ENCODE data around the gene MPP1. TPM values are rescaled to one million over a fixed set of nuclear protein-coding genes. Genes with fewer than 3 reads are reported as not detected.
"Not testable (repeated sequence)": the region's sequence is repeated elsewhere in the genome, so short reads cannot be mapped to it uniquely, and the experiment has no call there.

Gene MPP1
- 30.0 TPM for total RNA-seq
- long read RNA-seq, transcript MPP1-202 (12 exons, 2,042 nt) = major isoform, 32 of 40 reads
- long read RNA-seq, partial matches to known transcripts = 6 of 40 reads
- long read RNA-seq, other reads (novel, unspliced or antisense) = 2 of 40 reads

GRCh38 chrX:154804957-154805695 is at the start of gene MPP1:
MPP1 (minus strand) TSS chrX:154805485; CDS start chrX:154805373, 112 bp downstream.
- peak; percentile 91 for DNase-seq (ENCODE audit: low spot score)
- intact Hi-C loops (cut with DNase I) = loop anchor here (5.0 kb wide), 1 partner anchor 43 kb away; the partner anchor contains the start of gene DKC1

- DNase-seq (ENCODE audit: low spot score) = no peak
- intact Hi-C loops (cut with DNase I) = no loop called here
These were observed 45.8 kb upstream of the MPP1 start for GRCh38 chrX:154850957-154851611.

GRCh38 chrX:154840856-154841255 is 35.6 kb upstream of the MPP1 start:
- intact Hi-C loops (cut with DNase I) = no loop called here
- no peak for DNase-seq (ENCODE audit: low spot score)

GRCh38 chrX:154836163-154836562 is 30.9 kb upstream of the MPP1 start:
- no peak for DNase-seq (ENCODE audit: low spot score)
- intact Hi-C loops (cut with DNase I) = no loop called here

GRCh38 chrX:154834562-154834961 is 29.3 kb upstream of the MPP1 start, which contains the start of gene SMIM9:
SMIM9 (minus strand) TSS chrX:154834662; CDS start chrX:154830856, 3,806 bp downstream.
- intact Hi-C loops (cut with DNase I) = no loop called here
- DNase-seq (ENCODE audit: low spot score) = no peak

- no peak for DNase-seq (ENCODE audit: low spot score)
- intact Hi-C loops (cut with DNase I) = no loop called here
These were observed 28.5 kb upstream of the MPP1 start for GRCh38 chrX:154833746-154834274.

- intact Hi-C loops (cut with DNase I) = no loop called here
- DNase-seq (ENCODE audit: low spot score) = no peak
These were observed 24.7 kb upstream of the MPP1 start for GRCh38 chrX:154829926-154830442.

- intact Hi-C loops (cut with DNase I) = no loop called here
- DNase-seq (ENCODE audit: low spot score) = no peak
These were observed 23.8 kb upstream of the MPP1 start for GRCh38 chrX:154829134-154829533.

GRCh38 chrX:154828016-154828408 is 22.7 kb upstream of the MPP1 start:
- no peak for DNase-seq (ENCODE audit: low spot score)
- intact Hi-C loops (cut with DNase I) = no loop called here

- intact Hi-C loops (cut with DNase I) = no loop called here
- no peak for DNase-seq (ENCODE audit: low spot score)
These were observed 22.1 kb upstream of the MPP1 start for GRCh38 chrX:154827194-154828015.

GRCh38 chrX:154825586-154825985 is 20.3 kb upstream of the MPP1 start:
- DNase-seq (ENCODE audit: low spot score); intact Hi-C loops (cut with DNase I): not testable (repeated sequence)

- intact Hi-C loops (cut with DNase I) = no loop called here
- DNase-seq (ENCODE audit: low spot score) = no peak
These were observed 19.4 kb upstream of the MPP1 start for GRCh38 chrX:154824638-154825037.

- intact Hi-C loops (cut with DNase I) = no loop called here
These were observed 16.7 kb upstream of the MPP1 start for GRCh38 chrX:154822029-154822428.

GRCh38 chrX:154821523-154821922 is 16.2 kb upstream of the MPP1 start:
- no peak for DNase-seq (ENCODE audit: low spot score)
- intact Hi-C loops (cut with DNase I) = no loop called here

More at GRCh38 chrX:154822029-154822428, 16.7 kb upstream of the MPP1 start:
- DNase-seq (ENCODE audit: low spot score) = no peak

GRCh38 chrX:154819771-154820341 is 14.6 kb upstream of the MPP1 start:
- intact Hi-C loops (cut with DNase I) = no loop called here
- no peak for DNase-seq (ENCODE audit: low spot score)

GRCh38 chrX:154818916-154819770 is 13.9 kb upstream of the MPP1 start:
- intact Hi-C loops (cut with DNase I) = no loop called here
- DNase-seq (ENCODE audit: low spot score) = no peak

- DNase-seq (ENCODE audit: low spot score); intact Hi-C loops (cut with DNase I): not testable (repeated sequence)
These were observed 11.8 kb upstream of the MPP1 start for GRCh38 chrX:154817048-154817618.

All from cardiac septum (tissue), 1 donor.